GM12878 (cell line): ENCODE measurements around the gene INHBE. TPM values are rescaled to one million over a fixed set of nuclear protein-coding genes. Genes with fewer than 3 reads are reported as not detected.

Source experiments
- BACH1 ChIP-seq: fragments of 450-650 bp; IDR thresholded peaks from 2 replicates; pipeline ENCODE4 v1.6.1; 2017; ENCODE audit warnings: mild to moderate bottlenecking, borderline replicate concordance
- BHLHE40 ChIP-seq, 2 experiments: fragments of 450-650 bp in 1 of 2; IDR thresholded peaks; 2 replicates each; pipeline ENCODE4 v1.6.1; 2011 to 2017; ENCODE audit warnings: low read depth in 2 of 2, borderline replicate concordance in 1 of 2, improper control_type of control experiment in 1 of 2, low read length in 1 of 2, mild to moderate bottlenecking in 1 of 2
- BRCA1 ChIP-seq: IDR thresholded peaks from 2 replicates; pipeline ENCODE4 v1.6.1; 2011; ENCODE audit warnings: low read depth, low read length, improper control_type of control experiment
- CREB1 ChIP-seq: IDR thresholded peaks from 2 replicates; pipeline ENCODE4 v1.6.1; 2012; ENCODE audit warnings: low read depth, mild to moderate bottlenecking, inconsistent platforms
- E2F8 ChIP-seq: fragments of 450-650 bp; IDR thresholded peaks from 2 replicates; pipeline ENCODE4 v1.6.1; 2018; ENCODE audit warnings: mild to moderate bottlenecking, low read depth, moderate library complexity; ENCODE audit not compliant: partially characterized antibody
- EED ChIP-seq: sonication (generic); IDR thresholded peaks from 2 replicates; pipeline ENCODE4 v1.6.1; 2016; ENCODE audit warnings: antibody characterized with exemption, low read depth
- FOS ChIP-seq: IDR thresholded peaks from 3 replicates; pipeline ENCODE4 v1.6.1; 2011; ENCODE audit warnings: borderline replicate concordance; ENCODE audit not compliant: insufficient read length; ENCODE audit errors: extremely low read depth
- FOXK2 ChIP-seq: fragments of 450-650 bp; IDR thresholded peaks from 2 replicates; pipeline ENCODE4 v1.6.1; 2017; ENCODE audit warnings: mild to moderate bottlenecking, moderate library complexity
- IKZF2 ChIP-seq, 2 experiments: fragments of 450-650 bp; IDR thresholded peaks; 2 replicates each; pipeline ENCODE4 v1.6.1; 2017; ENCODE audit warnings: mild to moderate bottlenecking in 2 of 2, moderate library complexity in 2 of 2
- KLF5 ChIP-seq: fragments of 450-650 bp; IDR thresholded peaks from 2 replicates; pipeline ENCODE4 v1.6.1; 2014; ENCODE audit warnings: mild to moderate bottlenecking; ENCODE audit not compliant: partially characterized antibody
- MEF2A ChIP-seq: IDR thresholded peaks from 2 replicates; pipeline ENCODE4 v1.6.1; 2011; ENCODE audit warnings: low read depth, mild to moderate bottlenecking, low read length, moderate library complexity; ENCODE audit not compliant: insufficient read depth
- NBN ChIP-seq: fragments of 450-650 bp; IDR thresholded peaks from 2 replicates; pipeline ENCODE4 v1.6.1; 2016
- NR2C1 ChIP-seq: fragments of 450-650 bp; IDR thresholded peaks from 2 replicates; pipeline ENCODE4 v1.6.1; 2017; ENCODE audit warnings: antibody characterized with exemption, mild to moderate bottlenecking, moderate library complexity
- NR2C2 ChIP-seq: IDR thresholded peaks from 2 replicates; pipeline ENCODE4 v1.6.1; 2011; ENCODE audit warnings: borderline replicate concordance, low read depth; ENCODE audit not compliant: control insufficient read depth, insufficient read length
- NRF1 ChIP-seq: conservative IDR thresholded peaks from 2 replicates; pipeline ENCODE4 v1.6.1; 2011; ENCODE audit warnings: mild to moderate bottlenecking, low read depth, low read length, improper control_type of control experiment
- POU2F2 ChIP-seq: IDR thresholded peaks from 3 replicates; pipeline ENCODE4 v1.6.1; 2011; ENCODE audit warnings: low read depth, mild to moderate bottlenecking, low read length, borderline replicate concordance
- RAD51 ChIP-seq: fragments of 450-650 bp; IDR thresholded peaks from 2 replicates; pipeline ENCODE4 v1.6.1; 2016; ENCODE audit warnings: moderate library complexity, mild to moderate bottlenecking, inconsistent platforms
- RBBP5 ChIP-seq: fragments of 200-600 bp; sonication (generic); conservative IDR thresholded peaks from 2 replicates; pipeline ENCODE4 v1.6.1; 2016
- RELA ChIP-seq: fragments of 450-650 bp; IDR thresholded peaks from 2 replicates; pipeline ENCODE4 v1.8.0; 2014; ENCODE audit warnings: borderline replicate concordance; ENCODE audit not compliant: partially characterized antibody
- RFX5 ChIP-seq: IDR thresholded peaks from 2 replicates; pipeline ENCODE4 v1.6.1; 2011; ENCODE audit warnings: low read depth, low read length, improper control_type of control experiment
- SMC3 ChIP-seq: IDR thresholded peaks from 2 replicates; pipeline ENCODE4 v1.6.1; 2011; ENCODE audit warnings: low read length, improper control_type of control experiment, borderline replicate concordance
- SREBF1 ChIP-seq: IDR thresholded peaks from 2 replicates; pipeline ENCODE4 v1.6.1; 2012; ENCODE audit warnings: mild to moderate bottlenecking, low read length
- SUZ12 ChIP-seq: fragments of 200-600 bp; sonication (generic); IDR thresholded peaks from one replicate; pipeline ENCODE4 v1.6.1; 2018; ENCODE audit warnings: antibody characterized with exemption, mild to moderate bottlenecking; ENCODE audit not compliant: unreplicated experiment
- YBX1 ChIP-seq: fragments of 450-650 bp; IDR thresholded peaks from 2 replicates; pipeline ENCODE4 v1.6.1; 2016; ENCODE audit warnings: antibody characterized with exemption
- YY1 ChIP-seq: IDR thresholded peaks from 2 replicates; pipeline ENCODE4 v1.6.1; 2011; ENCODE audit warnings: low read depth, mild to moderate bottlenecking, low read length
- ZNF217 ChIP-seq: fragments of 450-650 bp; IDR thresholded peaks from 2 replicates; pipeline ENCODE4 v1.6.1; 2017; ENCODE audit warnings: antibody characterized with exemption, mild to moderate bottlenecking
- ZNF24 ChIP-seq: fragments of 450-650 bp; IDR thresholded peaks from 2 replicates; pipeline ENCODE4 v1.6.1; 2017; ENCODE audit warnings: antibody characterized with exemption, mild to moderate bottlenecking
- ZNF384 ChIP-seq: IDR thresholded peaks from 2 replicates; pipeline ENCODE4 v1.6.1; 2012; ENCODE audit warnings: low read depth, mild to moderate bottlenecking, low read length, improper control_type of control experiment, borderline replicate concordance
- ZZZ3 ChIP-seq: IDR thresholded peaks from 2 replicates; pipeline ENCODE4 v1.6.1; 2011; ENCODE audit warnings: low read depth; ENCODE audit not compliant: control insufficient read depth, insufficient read length
- polyA plus RNA-seq, 11 experiments: library from polyadenylated mRNA; depleted of rRNA in 4 of 11; unstranded in 6 of 11; stranded (reverse) in 5 of 11; fragments of >200 nt; fragmentation: Nextera tagmentation in 4 of 11; fragmentation: Illumina TruSeq in 1 of 11; extraction: Ambion mirVana in 4 of 11; extraction: Trizol in 1 of 11; gene quantifications; 1 replicate in 1 of 11; 2 replicates in 10 of 11; pipeline versions ENCODE4 v1.2.1 to v1.2.3, GENCODE V29; 2011 to 2016; ENCODE audit warnings: inconsistent platforms in 2 of 11, missing spikeins in 2 of 11, low read depth in 1 of 11
- total RNA-seq, 4 experiments: library from RNA; depleted of rRNA in 3 of 4; stranded (reverse); fragments of >200 nt in 3 of 4; fragmentation: Illumina TruSeq in 1 of 4; extraction: Trizol in 1 of 4; gene quantifications; 2 replicates each; pipeline versions ENCODE4 v1.2.1 to v1.2.3, GENCODE V29; 2013 to 2021
- TF ChIP-seq, protein P1 (sequence below): IDR thresholded peaks from 2 replicates; pipeline ENCODE4 v1.6.1; 2011; ENCODE audit warnings: borderline replicate concordance, low read depth, mild to moderate bottlenecking, moderate library complexity, low read length; ENCODE audit not compliant: insufficient read depth, poor library complexity, severe bottlenecking

INHBE gene
- total and polyA plus RNA-seq, 10 of the 15 experiments (the other 5 are each of a cell fraction or from before 2014, with no cell fraction given): 0.09 to 2.5 (median 0.37) TPM

GRCh38 chr12:57452937-57453509 lies 2.1 kb upstream of the INHBE start (continued):
- TF ChIP-seq ZNF24 (no peak), SREBF1 (no peak), FOXK2 (no peak), ZNF217 (no peak), KLF5 (no peak), RBBP5 (no peak), POU2F2 (no peak), SMC3 (peak; percentile 92), ZZZ3 (no peak), BRCA1 (no peak), ZNF384 (no peak), IKZF2 (IDR thresholded peaks at IDR 0.05) (peak; percentile 23 to 52; a peak in 1 of 4 replicates), CREB1 (no peak), NRF1 (no peak), BHLHE40 (IDR thresholded peaks at IDR 0.05; ENCODE audit: borderline replicate concordance in 1 of 2, low read depth in 2 of 2, low read length in 1 of 2) (peak in 1 of 2 experiments; percentile 19; a peak in 1 of 4 replicates), NR2C2 (no peak), E2F8 (no peak), YBX1 (no peak), YY1 (peak; percentile 69; the same call in 1 of the 2 replicates), BACH1 (no peak), RELA (peak; percentile 39), MEF2A (no peak), NBN (no peak), RAD51 (no peak), SUZ12 (no peak), FOS (no peak), NR2C1 (no peak), EED (peak; percentile 81), RFX5 (no peak)
- TF ChIP-seq, protein P1, sequence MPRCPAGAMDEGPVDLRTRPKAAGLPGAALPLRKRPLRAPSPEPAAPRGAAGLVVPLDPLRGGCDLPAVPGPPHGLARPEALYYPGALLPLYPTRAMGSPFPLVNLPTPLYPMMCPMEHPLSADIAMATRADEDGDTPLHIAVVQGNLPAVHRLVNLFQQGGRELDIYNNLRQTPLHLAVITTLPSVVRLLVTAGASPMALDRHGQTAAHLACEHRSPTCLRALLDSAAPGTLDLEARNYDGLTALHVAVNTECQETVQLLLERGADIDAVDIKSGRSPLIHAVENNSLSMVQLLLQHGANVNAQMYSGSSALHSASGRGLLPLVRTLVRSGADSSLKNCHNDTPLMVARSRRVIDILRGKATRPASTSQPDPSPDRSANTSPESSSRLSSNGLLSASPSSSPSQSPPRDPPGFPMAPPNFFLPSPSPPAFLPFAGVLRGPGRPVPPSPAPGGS: no peak
